Hindlimb muscle (tissue), 1 donor: ENCODE data around the gene FAM131A. TPM values are rescaled to one million over a fixed set of nuclear protein-coding genes. Genes with fewer than 3 reads are reported as not detected.

Experiments used
- DNase-seq: peaks from one replicate; pipeline ENCODE4 v3.0.0-alpha.2; 2013
- polyA plus RNA-seq: library from polyadenylated mRNA; unstranded; fragments of 120-200 nt; gene quantifications from one replicate; pipeline ENCODE4 v1.2.1, GENCODE V29; 2013; ENCODE audit not compliant: insufficient read length

The FAM131A gene
- polyA plus RNA-seq, 1 donor = 9.7 TPM

GRCh38 chr3:184341925-184342324 lies 4.5 kb downstream of the FAM131A start:
- DNase-seq = no peak

GRCh38 chr3:184343200-184343876 lies 5.9 kb downstream of the FAM131A start:
- no peak for DNase-seq

GRCh38 chr3:184344579-184345316 lies 7.3 kb downstream of the FAM131A start:
- DNase-seq = no peak

- DNase-seq = no peak
Measured at GRCh38 chr3:184345317-184346144, 8.1 kb downstream of the FAM131A start.

GRCh38 chr3:184346480-184347190 lies 9.2 kb downstream of the FAM131A start:
- no peak for DNase-seq

GRCh38 chr3:184347321-184348056 lies 10.1 kb downstream of the FAM131A start:
- DNase-seq = no peak

GRCh38 chr3:184348057-184348382 lies 10.6 kb downstream of the FAM131A start:
- DNase-seq = no peak

- DNase-seq = no peak
Measured at GRCh38 chr3:184349563-184350470, 12.4 kb downstream of the FAM131A start.

GRCh38 chr3:184350618-184351017 lies 13.2 kb downstream of the FAM131A start:
- DNase-seq = no peak

GRCh38 chr3:184351511-184352148 lies 14.2 kb downstream of the FAM131A start:
- DNase-seq = no peak

GRCh38 chr3:184352149-184352785 lies 14.9 kb downstream of the FAM131A start:
- no peak for DNase-seq

GRCh38 chr3:184352897-184353545 lies 15.6 kb downstream of the FAM131A start:
- DNase-seq = no peak

GRCh38 chr3:184353546-184353941 lies 16.1 kb downstream of the FAM131A start:
- DNase-seq = no peak

GRCh38 chr3:184354121-184354728 lies 16.8 kb downstream of the FAM131A start:
- no peak for DNase-seq

- DNase-seq = no peak
Measured at GRCh38 chr3:184354754-184355153, 17.4 kb downstream of the FAM131A start.

- DNase-seq = no peak
Measured at GRCh38 chr3:184355261-184356040, 18.1 kb downstream of the FAM131A start.

- DNase-seq = no peak
Measured at GRCh38 chr3:184357248-184358123, 20.1 kb downstream of the FAM131A start.
